ENCODE results near the gene RAPGEF4. TPM values are rescaled to one million over a fixed set of nuclear protein-coding genes. Genes with fewer than 3 reads are reported as not detected.
"Not testable (repeated sequence)": the region's sequence is repeated elsewhere in the genome, so short reads cannot be mapped to it uniquely, and the experiment has no call there.

The RAPGEF4 gene
- total RNA-seq, 2 experiments from 2014 or later, result 0.23 to 0.40 TPM

DNA sequence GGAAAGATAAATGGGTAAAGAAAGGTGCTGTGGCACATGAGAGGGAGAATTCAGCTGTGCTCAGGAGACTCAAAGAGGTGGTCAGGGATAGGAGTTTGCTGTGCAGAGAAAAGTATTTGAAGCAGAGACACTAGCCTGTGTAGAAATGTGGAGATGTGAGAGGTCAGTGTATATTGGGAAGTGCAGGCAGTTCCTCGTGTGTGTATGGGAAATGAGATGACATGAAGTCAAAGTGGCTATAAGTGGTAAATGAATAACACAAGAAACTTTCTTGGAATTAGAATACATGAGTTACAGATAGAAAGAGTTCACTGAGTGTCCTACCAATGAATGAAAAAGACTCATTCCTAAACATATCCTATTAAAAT lies 351.6 kb downstream of the RAPGEF4 start:
- H3K27ac Mint-ChIP-seq, result no peak overlapping the region
- H3K27me3 Mint-ChIP-seq, result peaks cover 7% of the 10 kb centered on the region
- POLR2A ChIA-PET, result no interaction called here

DNA sequence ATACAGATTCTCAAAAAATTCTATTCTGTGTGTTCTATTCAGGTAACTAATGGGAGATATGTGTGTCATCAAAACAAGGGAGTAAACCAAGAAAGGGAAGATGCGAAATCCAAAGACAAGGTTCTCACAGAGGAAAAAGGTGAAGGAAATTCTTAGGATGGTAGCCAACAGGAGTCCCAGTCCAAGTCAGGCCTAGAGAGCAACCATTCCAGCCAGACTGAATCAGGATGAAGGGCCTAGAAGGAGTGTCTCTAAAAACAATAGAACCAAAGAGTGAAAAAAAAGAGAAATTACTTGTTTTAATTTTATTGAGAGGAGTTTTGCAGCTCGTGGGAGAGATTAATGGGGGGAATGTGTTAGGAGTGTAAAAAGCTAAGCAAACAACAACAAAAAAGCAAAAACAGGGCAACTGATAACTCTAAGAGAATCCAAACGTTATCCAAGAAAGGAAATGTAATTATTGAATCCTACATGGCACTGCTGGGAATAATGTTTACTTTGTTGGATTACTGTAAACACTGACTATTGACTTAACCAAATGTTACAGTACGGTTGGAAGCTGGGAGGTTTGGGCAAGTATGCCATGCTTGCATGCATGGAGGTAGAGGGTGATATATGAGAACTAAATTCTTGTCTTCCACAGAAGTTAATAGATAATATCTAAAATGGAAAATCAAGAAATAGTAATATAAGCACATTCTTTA lies 352.3 kb downstream of the RAPGEF4 start:
- Mint-ChIP-seq H3K36me3 (ENCODE audit: low read depth) (peaks cover 5% of the 10 kb centered on the region), H3K4me1 (no peaks in the 10 kb centered on the region)
- CTCF ChIA-PET, result no interaction called here

More for the DNA sequence above, 351.6 kb downstream of the RAPGEF4 start:
- CTCF ChIA-PET, result no interaction called here
- H3K4me3 Mint-ChIP-seq, result no peak overlapping the region
- DNase-seq, result no peak
- peaks cover 6% of the 10 kb centered on the region for H3K36me3 Mint-ChIP-seq (ENCODE audit: low read depth)
- H3K9me3 Mint-ChIP-seq, result no peaks in the 10 kb centered on the region
- no peaks in the 10 kb centered on the region for H3K4me1 Mint-ChIP-seq

DNA sequence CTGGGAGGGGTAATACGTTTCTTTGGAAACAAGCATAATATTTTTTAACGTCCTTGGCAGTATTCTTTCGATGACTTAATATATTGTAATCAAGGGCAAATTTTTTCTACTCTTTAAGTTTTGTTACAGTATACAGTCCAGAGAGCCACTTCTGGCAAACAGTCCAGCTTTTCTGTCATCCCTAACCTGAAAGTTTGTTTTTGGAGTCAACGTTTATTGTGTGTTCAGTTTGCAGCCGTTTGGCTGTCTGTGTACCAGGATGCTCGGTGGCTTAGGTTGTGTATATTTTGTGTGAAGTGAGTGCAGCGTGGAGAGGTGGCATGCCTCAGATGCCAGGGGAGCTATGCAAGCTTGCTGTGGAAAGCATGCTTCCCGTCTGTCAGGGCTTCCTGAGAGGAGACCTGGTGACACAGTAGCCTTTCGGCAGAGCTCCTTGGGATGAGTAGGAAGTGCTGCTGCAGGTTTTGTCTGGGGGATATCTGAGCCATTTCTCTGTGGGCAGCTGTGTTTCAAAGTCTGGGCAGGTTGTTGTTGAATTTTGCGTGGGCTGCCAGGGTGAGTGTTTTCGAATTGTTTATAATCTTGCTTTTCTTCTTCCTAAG lies 354.7 kb downstream of the RAPGEF4 start:
- no peaks in the 10 kb centered on the region for H3K9me3 Mint-ChIP-seq
- peaks cover 5% of the 10 kb centered on the region for H3K36me3 Mint-ChIP-seq (ENCODE audit: low read depth)
- H3K27ac Mint-ChIP-seq, result no peak overlapping the region
- CTCF ChIA-PET, result interaction anchor here (0.9 to 1.3 kb wide), 2 partner anchors 12 to 64 kb away, joined by 3 to 4 read pairs; no protein-coding TSS in a partner anchor
- DNase-seq, result no peak
- H3K4me3 Mint-ChIP-seq, result no peak overlapping the region
- POLR2A ChIA-PET, result interaction anchor here (1.2 kb wide), 1 partner anchor 65 kb away, joined by 3 read pairs; no protein-coding TSS in a partner anchor
- H3K27me3 Mint-ChIP-seq, result peaks cover 6% of the 10 kb centered on the region
- H3K4me1 Mint-ChIP-seq, result no peaks in the 10 kb centered on the region

More for the DNA sequence above, 352.3 kb downstream of the RAPGEF4 start:
- Mint-ChIP-seq H3K4me3 (no peak overlapping the region), H3K27me3 (peaks cover 6% of the 10 kb centered on the region), H3K27ac (no peak overlapping the region), H3K9me3 (no peaks in the 10 kb centered on the region)
- POLR2A ChIA-PET, result no interaction called here
- DNase-seq, result no peak

DNA sequence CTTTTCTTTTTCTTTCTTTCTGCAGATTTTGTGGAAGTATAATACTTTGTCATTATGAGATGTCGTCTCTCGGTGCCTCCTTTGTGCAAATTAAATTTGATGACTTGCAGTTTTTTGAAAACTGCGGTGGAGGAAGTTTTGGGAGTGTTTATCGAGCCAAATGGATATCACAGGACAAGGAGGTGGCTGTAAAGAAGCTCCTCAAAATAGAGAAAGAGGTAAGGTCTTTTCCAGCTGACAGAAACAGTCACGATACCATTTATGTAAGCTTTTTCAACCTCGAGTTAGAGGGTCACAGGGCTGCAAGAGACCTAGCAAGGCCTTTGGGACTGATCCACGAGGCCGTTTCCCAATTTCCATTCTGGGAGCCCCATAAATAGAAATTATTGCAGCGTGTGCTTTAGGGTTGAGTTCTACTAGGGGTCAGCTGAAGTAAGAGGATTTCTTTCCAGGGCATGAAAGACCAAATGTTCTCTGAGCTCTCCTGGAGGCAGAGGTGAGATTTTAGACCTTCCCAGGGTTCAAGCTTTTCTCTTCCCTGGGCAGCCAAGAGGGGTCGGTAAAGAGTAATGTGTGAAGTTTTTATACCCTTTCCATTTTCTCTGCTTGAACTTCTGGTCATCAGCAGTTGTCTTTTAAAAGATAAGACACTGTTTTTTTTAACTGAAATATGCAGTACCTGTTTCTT lies 355.5 kb downstream of the RAPGEF4 start:
- peaks cover 6% of the 10 kb centered on the region for H3K27me3 Mint-ChIP-seq
- H3K4me3 Mint-ChIP-seq, result no peak overlapping the region
- ChIA-PET POLR2A (interaction anchor here (0.6 to 1.2 kb wide), 2 partner anchors 65 to 276 kb away, joined by 3 read pairs; no protein-coding TSS in a partner anchor), CTCF (interaction anchor here (0.9 to 1.7 kb wide), 4 partner anchors 13 to 119 kb away, joined by 3 to 7 read pairs (median 4); no protein-coding TSS in a partner anchor)
- H3K4me1 Mint-ChIP-seq, result no peaks in the 10 kb centered on the region
- H3K9me3 Mint-ChIP-seq, result no peaks in the 10 kb centered on the region
- no peak overlapping the region for H3K27ac Mint-ChIP-seq
- H3K36me3 Mint-ChIP-seq (ENCODE audit: low read depth), result peaks cover 5% of the 10 kb centered on the region
- DNase-seq, result no peak

DNA sequence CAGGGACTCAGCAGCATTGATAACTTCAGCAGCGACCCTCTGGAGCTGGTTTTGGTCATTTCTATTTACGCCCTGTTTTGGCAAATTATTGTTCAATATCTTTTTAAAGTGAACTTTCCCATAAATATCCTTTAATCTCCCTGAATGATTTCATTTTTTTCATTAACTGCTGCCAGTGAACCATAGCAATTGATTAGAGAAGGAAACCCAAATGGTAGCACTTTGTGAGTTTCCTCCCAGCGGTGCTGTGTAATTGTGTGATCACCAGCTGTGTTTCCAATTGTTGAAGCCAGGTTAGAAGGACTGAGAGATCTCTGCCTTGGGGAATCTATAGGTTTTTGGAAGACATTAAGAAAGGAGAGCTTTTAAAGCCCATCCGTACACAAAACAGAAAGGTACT lies 356.3 kb downstream of the RAPGEF4 start:
- DNase-seq, result no peak
- Mint-ChIP-seq H3K27me3 (peaks cover 6% of the 10 kb centered on the region), H3K4me1 (no peaks in the 10 kb centered on the region), H3K4me3 (no peak overlapping the region), H3K27ac (no peak overlapping the region), H3K36me3 (ENCODE audit: low read depth) (peaks cover 5% of the 10 kb centered on the region), H3K9me3 (no peaks in the 10 kb centered on the region)
- ChIA-PET CTCF (interaction anchor here (1.3 to 1.7 kb wide), 3 partner anchors 14 to 118 kb away, joined by 3 to 7 read pairs (median 4); no protein-coding TSS in a partner anchor), POLR2A (no interaction called here)

- DNase-seq, result no peak
Measured at GRCh38 chr2:173092844-173093402, 357.3 kb downstream of the RAPGEF4 start.

GRCh38 chr2:173093617-173094016 lies 358.0 kb downstream of the RAPGEF4 start:
- H3K4me3 Mint-ChIP-seq; DNase-seq; H3K36me3 Mint-ChIP-seq (ENCODE audit: low read depth); H3K9me3 Mint-ChIP-seq; POLR2A ChIA-PET; H3K27me3 Mint-ChIP-seq; H3K4me1 Mint-ChIP-seq; H3K27ac Mint-ChIP-seq; CTCF ChIA-PET: not testable (repeated sequence)

More at GRCh38 chr2:173092844-173093402, 357.3 kb downstream of the RAPGEF4 start:
- Mint-ChIP-seq H3K27me3 (peaks cover 2% of the 10 kb centered on the region), H3K4me3 (no peak overlapping the region), H3K36me3 (ENCODE audit: low read depth) (peaks cover 5% of the 10 kb centered on the region), H3K27ac (no peak overlapping the region), H3K4me1 (no peaks in the 10 kb centered on the region), H3K9me3 (no peaks in the 10 kb centered on the region)
- ChIA-PET CTCF (no interaction called here), POLR2A (no interaction called here)

GRCh38 chr2:173094731-173095130 lies 359.1 kb downstream of the RAPGEF4 start:
- H3K36me3 Mint-ChIP-seq (ENCODE audit: low read depth), result peaks cover 5% of the 10 kb centered on the region
- no peak overlapping the region for H3K27ac Mint-ChIP-seq
- POLR2A ChIA-PET, result no interaction called here
- no peaks in the 10 kb centered on the region for H3K9me3 Mint-ChIP-seq
- H3K4me3 Mint-ChIP-seq, result no peak overlapping the region
- no peaks in the 10 kb centered on the region for H3K4me1 Mint-ChIP-seq
- no peaks in the 10 kb centered on the region for H3K27me3 Mint-ChIP-seq
- CTCF ChIA-PET, result no interaction called here
- DNase-seq, result no peak

DNA sequence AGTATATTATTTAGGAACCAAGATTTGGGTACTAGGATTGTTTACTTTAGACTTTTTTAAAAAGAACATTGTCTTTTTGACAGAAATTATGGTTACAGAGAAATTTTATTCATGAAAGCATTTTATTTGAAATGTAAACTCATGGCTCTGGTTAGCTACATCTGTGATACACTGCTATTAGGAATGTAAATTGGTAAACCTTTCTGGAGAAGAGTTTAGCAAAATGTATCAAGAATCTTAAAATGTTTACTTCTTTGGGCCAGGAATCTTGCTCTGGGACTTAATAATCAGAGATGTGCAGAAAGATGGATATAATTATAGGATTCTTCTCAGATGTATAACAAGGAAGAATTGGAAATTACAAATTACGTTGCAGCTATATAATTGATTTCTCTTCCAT lies 359.7 kb downstream of the RAPGEF4 start:
- no peak overlapping the region for H3K4me3 Mint-ChIP-seq
- peaks cover 5% of the 10 kb centered on the region for H3K36me3 Mint-ChIP-seq (ENCODE audit: low read depth)
- H3K9me3 Mint-ChIP-seq, result no peaks in the 10 kb centered on the region
- no peak for DNase-seq
- H3K27ac Mint-ChIP-seq, result no peak overlapping the region
- no peaks in the 10 kb centered on the region for H3K27me3 Mint-ChIP-seq
- ChIA-PET POLR2A (no interaction called here), CTCF (interaction anchor here (0.6 kb wide), 1 partner anchor 84 kb away, joined by 6 read pairs; no protein-coding TSS in a partner anchor)
- H3K4me1 Mint-ChIP-seq, result no peaks in the 10 kb centered on the region

- DNase-seq, result no peak
- no peak overlapping the region for H3K4me3 Mint-ChIP-seq
- H3K9me3 Mint-ChIP-seq, result no peaks in the 10 kb centered on the region
- no peaks in the 10 kb centered on the region for H3K36me3 Mint-ChIP-seq (ENCODE audit: low read depth)
- POLR2A ChIA-PET, result no interaction called here
- H3K27ac Mint-ChIP-seq, result no peak overlapping the region
- H3K4me1 Mint-ChIP-seq, result peaks cover 13% of the 10 kb centered on the region
- CTCF ChIA-PET, result no interaction called here
- H3K27me3 Mint-ChIP-seq, result no peaks in the 10 kb centered on the region
Measured at GRCh38 chr2:173099271-173099670, 363.6 kb downstream of the RAPGEF4 start.

DNA sequence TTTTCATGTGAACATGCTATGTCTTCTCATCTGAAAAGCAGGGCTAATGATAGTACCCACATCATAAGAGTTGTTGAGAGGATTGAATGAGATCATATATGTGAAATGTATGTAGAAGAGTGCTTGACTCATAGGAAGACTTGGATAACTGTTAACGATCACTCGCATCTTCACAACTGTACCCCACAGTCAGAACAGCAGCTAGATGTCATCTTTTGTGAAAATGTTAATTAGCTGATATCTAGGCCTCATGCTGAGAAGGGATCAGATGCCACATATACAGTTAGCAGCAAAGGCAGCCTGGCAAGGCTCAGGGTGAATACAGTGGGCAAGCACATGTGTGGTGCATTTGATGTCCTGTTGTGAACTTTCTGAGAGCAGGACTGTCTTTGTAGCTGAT lies 364.2 kb downstream of the RAPGEF4 start:
- no peaks in the 10 kb centered on the region for H3K9me3 Mint-ChIP-seq
- no peak overlapping the region for H3K27ac Mint-ChIP-seq
- no peak overlapping the region for H3K4me3 Mint-ChIP-seq
- peaks cover under 1% of the 10 kb centered on the region for H3K27me3 Mint-ChIP-seq
- POLR2A ChIA-PET, result no interaction called here
- peaks cover 13% of the 10 kb centered on the region for H3K4me1 Mint-ChIP-seq
- CTCF ChIA-PET, result no interaction called here
- H3K36me3 Mint-ChIP-seq (ENCODE audit: low read depth), result peaks cover under 1% of the 10 kb centered on the region
- DNase-seq, result no peak

GRCh38 chr2:173101687-173102086 lies 366.0 kb downstream of the RAPGEF4 start:
- no peak overlapping the region for H3K4me3 Mint-ChIP-seq
- H3K27ac Mint-ChIP-seq, result no peak overlapping the region

More at GRCh38 chr2:173101687-173102086, 366.0 kb downstream of the RAPGEF4 start:
- no peak for DNase-seq
- Mint-ChIP-seq H3K9me3 (no peaks in the 10 kb centered on the region), H3K36me3 (ENCODE audit: low read depth) (peaks cover 4% of the 10 kb centered on the region), H3K27me3 (peaks cover 5% of the 10 kb centered on the region), H3K4me1 (peaks cover 13% of the 10 kb centered on the region)
- ChIA-PET POLR2A (no interaction called here), CTCF (no interaction called here)
